GM12878 (cell line): ENCODE measurements around the gene FAHD1. TPM values are rescaled to one million over a fixed set of nuclear protein-coding genes. Genes with fewer than 3 reads are reported as not detected.

Source experiments
- ATAC-seq: fragments of 200-7000 bp; cut with Tn5 transposase; 3 replicates; pipeline ENCODE4 v1.9.1; 2020; ENCODE audit warnings: mild to moderate bottlenecking, moderate library complexity
- BruUV-seq: library from RNA; stranded (reverse); fragments of 400-500 nt; replicated peaks from 2 replicates; lab custom pipeline; 2021; lab: Mats Ljungman, UMichigan
- CTCF ChIA-PET: fragments of 300-600 bp; sonication (Branson Sonifier 250); formaldehyde crosslinking; extraction: SDS; loops from one replicate; lab custom pipeline; 2021; ENCODE audit warnings: inconsistent platforms; lab: Yijun Ruan, JAX
- POLR2A ChIA-PET: fragments of 350-600 bp; formaldehyde crosslinking; extraction: SDS; loops from one replicate; lab custom pipeline; 2021; ENCODE audit warnings: inconsistent platforms; lab: Charles Lee
- RAD21 ChIA-PET: fragments of 300-600 bp; sonication (Branson Sonifier 250); formaldehyde crosslinking; loops from one replicate; lab custom pipeline; 2023; ENCODE audit warnings: antibody characterized with exemption; ENCODE audit not compliant: unreplicated experiment; lab: Charles Lee
- SMC1A ChIA-PET: fragments of 300-600 bp; sonication (Branson Sonifier 250); formaldehyde crosslinking; loops from one replicate; lab custom pipeline; 2023; ENCODE audit not compliant: unreplicated experiment, uncharacterized antibody; lab: Charles Lee
- DNase-seq: peaks from one replicate; pipeline ENCODE4 v3.0.0-alpha.2; 2011; ENCODE audit warnings: low read depth, low spot score
- FAIRE-seq: peaks from 3 replicates; lab custom pipeline; 2011; peaks lifted over from hg19 to GRCh38; lab: Jason Lieb, UNC
- H2AFZ ChIP-seq: 2 replicates; pipeline ENCODE4 v1.6.0; 2011; ENCODE audit warnings: low read depth, low read length, control low read depth; ENCODE audit not compliant: control insufficient read depth
- H3K27ac ChIP-seq: 2 replicates; pipeline ENCODE4 v1.5.1; 2011; ENCODE audit warnings: control low read depth; ENCODE audit not compliant: control insufficient read depth, insufficient read depth
- H3K27me3 ChIP-seq, 2 experiments: replicated peaks in 1 of 2; 2 replicates each; pipeline versions ENCODE4 v1.6.0 to v1.6.1; 2011; ENCODE audit warnings: low read length in 1 of 2; ENCODE audit not compliant: control insufficient read depth in 2 of 2, insufficient read depth in 2 of 2
- H3K36me3 ChIP-seq, 2 experiments: 2 replicates each; pipeline ENCODE4 v1.5.1; 2011; ENCODE audit warnings: low read length in 1 of 2; ENCODE audit not compliant: control insufficient read depth in 2 of 2, insufficient read depth in 2 of 2
- H3K4me1 ChIP-seq: 2 replicates; pipeline ENCODE4 v1.6.1; 2011; ENCODE audit warnings: mild to moderate bottlenecking, low read length, moderate library complexity, mixed read lengths; ENCODE audit not compliant: control insufficient read depth, insufficient read depth
- H3K4me2 ChIP-seq: 2 replicates; pipeline ENCODE4 v1.6.0; 2011; ENCODE audit warnings: control low read depth; ENCODE audit not compliant: control insufficient read depth, insufficient read depth
- H3K4me3 ChIP-seq: fragments of 200-600 bp; sonication (generic); 2 replicates; pipeline ENCODE4 v1.5.1; 2016
- H3K79me2 ChIP-seq: 2 replicates; pipeline ENCODE4 v1.6.0; 2011; ENCODE audit warnings: low read length; ENCODE audit not compliant: control insufficient read depth, insufficient read depth
- H3K9ac ChIP-seq: 2 replicates; pipeline ENCODE4 v1.8.0; 2011; ENCODE audit warnings: low read length, control low read depth, mixed read lengths; ENCODE audit not compliant: control insufficient read depth, insufficient read depth
- H3K9me3 ChIP-seq: replicated peaks from 3 replicates; pipeline ENCODE4 v1.5.1; 2011; ENCODE audit warnings: mild to moderate bottlenecking, low read length; ENCODE audit not compliant: control insufficient read depth, insufficient read depth
- H4K20me1 ChIP-seq: 2 replicates; pipeline ENCODE4 v1.6.0; 2011; ENCODE audit not compliant: control insufficient read depth, insufficient read depth
- CEBPB ChIP-seq, 2 experiments: fragments of 150-350 bp in 1 of 2; IDR thresholded peaks; 2 replicates each; pipeline ENCODE4 v1.6.1; 2012 to 2014; ENCODE audit warnings: low read depth in 2 of 2, low read length in 2 of 2, borderline replicate concordance in 1 of 2, inconsistent platforms in 1 of 2
- DPF2 ChIP-seq: fragments of 450-650 bp; IDR thresholded peaks from 2 replicates; pipeline ENCODE4 v1.6.1; 2017; ENCODE audit warnings: mild to moderate bottlenecking
- ETV6 ChIP-seq, 2 experiments: fragments of 450-650 bp in 1 of 2; IDR thresholded peaks in 1 of 2; conservative IDR thresholded peaks in 1 of 2; 2 replicates each; pipeline ENCODE4 v1.6.1; 2014; ENCODE audit warnings: antibody characterized with exemption in 1 of 2, borderline replicate concordance in 1 of 2, low read depth in 1 of 2, mild to moderate bottlenecking in 1 of 2, moderate library complexity in 1 of 2
- FOS ChIP-seq: IDR thresholded peaks from 3 replicates; pipeline ENCODE4 v1.6.1; 2011; ENCODE audit warnings: borderline replicate concordance; ENCODE audit not compliant: insufficient read length; ENCODE audit errors: extremely low read depth
- HDGF ChIP-seq: fragments of 450-650 bp; IDR thresholded peaks from 2 replicates; pipeline ENCODE4 v1.6.1; 2016; ENCODE audit warnings: antibody characterized with exemption
- NKRF ChIP-seq: fragments of 450-650 bp; conservative IDR thresholded peaks from 2 replicates; pipeline ENCODE4 v1.6.1; 2017; ENCODE audit warnings: mild to moderate bottlenecking, moderate library complexity
- PAX8 ChIP-seq: fragments of 450-650 bp; IDR thresholded peaks from 2 replicates; pipeline ENCODE4 v1.6.1; 2017; ENCODE audit warnings: mild to moderate bottlenecking, moderate library complexity
- POLR2AphosphoS2 ChIP-seq: IDR thresholded peaks from 2 replicates; pipeline ENCODE4 v1.6.1; 2011; ENCODE audit warnings: low read depth, mild to moderate bottlenecking, low read length, improper control_type of control experiment, moderate library complexity
- RELB ChIP-seq: fragments of 450-650 bp; IDR thresholded peaks from 2 replicates; pipeline ENCODE4 v1.6.1; 2017; ENCODE audit warnings: low read depth, mild to moderate bottlenecking, moderate library complexity
- SMC3 ChIP-seq: IDR thresholded peaks from 2 replicates; pipeline ENCODE4 v1.6.1; 2011; ENCODE audit warnings: low read length, improper control_type of control experiment, borderline replicate concordance
- SREBF2 ChIP-seq: IDR thresholded peaks from 2 replicates; pipeline ENCODE4 v1.6.1; 2012; ENCODE audit warnings: mild to moderate bottlenecking, low read length
- WRNIP1 ChIP-seq: IDR thresholded peaks from 2 replicates; pipeline ENCODE4 v1.6.1; 2011; ENCODE audit warnings: low read depth, low read length, improper control_type of control experiment, borderline replicate concordance
- WGBS: methylation state at CpG from one replicate; pipeline ENCODE4 v1.1.6; 2016; ENCODE audit warnings: low lambda C conversion rate; ENCODE audit not compliant: insufficient replicate concordance, insufficient coverage; ENCODE audit errors: missing lambda C conversion rate; 5-methylcytosine and 5-hydroxymethylcytosine counted together
- in situ Hi-C: fragments of 300-500 bp; cut with MboI; formaldehyde crosslinking; loops from 9 replicates; pipeline ENCODE4 v1.14.3; 2018; ENCODE audit warnings: mixed read lengths
- intact Hi-C: fragments of 100-400 bp; cut with micrococcal nuclease; formaldehyde crosslinking; loops from one replicate; pipeline ENCODE4 v1.14.2; 2022; ENCODE audit not compliant: unreplicated experiment
- polyA plus RNA-seq, 11 experiments: library from polyadenylated mRNA; depleted of rRNA in 4 of 11; unstranded in 6 of 11; stranded (reverse) in 5 of 11; fragments of >200 nt; fragmentation: Nextera tagmentation in 4 of 11; fragmentation: Illumina TruSeq in 1 of 11; extraction: Ambion mirVana in 4 of 11; extraction: Trizol in 1 of 11; gene quantifications; 1 replicate in 1 of 11; 2 replicates in 10 of 11; pipeline versions ENCODE4 v1.2.1 to v1.2.3, GENCODE V29; 2011 to 2016; ENCODE audit warnings: inconsistent platforms in 2 of 11, missing spikeins in 2 of 11, low read depth in 1 of 11
- total RNA-seq, 4 experiments: library from RNA; depleted of rRNA in 3 of 4; stranded (reverse); fragments of >200 nt in 3 of 4; fragmentation: Illumina TruSeq in 1 of 4; extraction: Trizol in 1 of 4; gene quantifications; 2 replicates each; pipeline versions ENCODE4 v1.2.1 to v1.2.3, GENCODE V29; 2013 to 2021
- TF ChIP-seq, protein P1 (sequence below): fragments of 150-350 bp; IDR thresholded peaks from 2 replicates; pipeline ENCODE4 v1.6.1; 2016; ENCODE audit warnings: low read depth, low read length

FAHD1 gene
- total and polyA plus RNA-seq, 10 of the 15 experiments (the other 5 are each of a cell fraction or from before 2014, with no cell fraction given): 4.3 to 43.0 (median 18.8) TPM

- TF ChIP-seq, protein P1, sequence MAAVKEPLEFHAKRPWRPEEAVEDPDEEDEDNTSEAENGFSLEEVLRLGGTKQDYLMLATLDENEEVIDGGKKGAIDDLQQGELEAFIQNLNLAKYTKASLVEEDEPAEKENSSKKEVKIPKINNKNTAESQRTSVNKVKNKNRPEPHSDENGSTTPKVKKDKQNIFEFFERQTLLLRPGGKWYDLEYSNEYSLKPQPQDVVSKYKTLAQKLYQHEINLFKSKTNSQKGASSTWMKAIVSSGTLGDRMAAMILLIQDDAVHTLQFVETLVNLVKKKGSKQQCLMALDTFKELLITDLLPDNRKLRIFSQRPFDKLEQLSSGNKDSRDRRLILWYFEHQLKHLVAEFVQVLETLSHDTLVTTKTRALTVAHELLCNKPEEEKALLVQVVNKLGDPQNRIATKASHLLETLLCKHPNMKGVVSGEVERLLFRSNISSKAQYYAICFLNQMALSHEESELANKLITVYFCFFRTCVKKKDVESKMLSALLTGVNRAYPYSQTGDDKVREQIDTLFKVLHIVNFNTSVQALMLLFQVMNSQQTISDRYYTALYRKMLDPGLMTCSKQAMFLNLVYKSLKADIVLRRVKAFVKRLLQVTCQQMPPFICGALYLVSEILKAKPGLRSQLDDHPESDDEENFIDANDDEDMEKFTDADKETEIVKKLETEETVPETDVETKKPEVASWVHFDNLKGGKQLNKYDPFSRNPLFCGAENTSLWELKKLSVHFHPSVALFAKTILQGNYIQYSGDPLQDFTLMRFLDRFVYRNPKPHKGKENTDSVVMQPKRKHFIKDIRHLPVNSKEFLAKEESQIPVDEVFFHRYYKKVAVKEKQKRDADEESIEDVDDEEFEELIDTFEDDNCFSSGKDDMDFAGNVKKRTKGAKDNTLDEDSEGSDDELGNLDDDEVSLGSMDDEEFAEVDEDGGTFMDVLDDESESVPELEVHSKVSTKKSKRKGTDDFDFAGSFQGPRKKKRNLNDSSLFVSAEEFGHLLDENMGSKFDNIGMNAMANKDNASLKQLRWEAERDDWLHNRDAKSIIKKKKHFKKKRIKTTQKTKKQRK: no peak
- TF ChIP-seq CEBPB (IDR thresholded peaks at IDR 0.05; ENCODE audit: borderline replicate concordance in 1 of 2, low read depth in 2 of 2, low read length in 2 of 2) (no peak), HDGF (no peak)
Measured at GRCh38 chr16:1787056-1787321, 40.0 kb upstream of the FAHD1 start (continued).

DNA sequence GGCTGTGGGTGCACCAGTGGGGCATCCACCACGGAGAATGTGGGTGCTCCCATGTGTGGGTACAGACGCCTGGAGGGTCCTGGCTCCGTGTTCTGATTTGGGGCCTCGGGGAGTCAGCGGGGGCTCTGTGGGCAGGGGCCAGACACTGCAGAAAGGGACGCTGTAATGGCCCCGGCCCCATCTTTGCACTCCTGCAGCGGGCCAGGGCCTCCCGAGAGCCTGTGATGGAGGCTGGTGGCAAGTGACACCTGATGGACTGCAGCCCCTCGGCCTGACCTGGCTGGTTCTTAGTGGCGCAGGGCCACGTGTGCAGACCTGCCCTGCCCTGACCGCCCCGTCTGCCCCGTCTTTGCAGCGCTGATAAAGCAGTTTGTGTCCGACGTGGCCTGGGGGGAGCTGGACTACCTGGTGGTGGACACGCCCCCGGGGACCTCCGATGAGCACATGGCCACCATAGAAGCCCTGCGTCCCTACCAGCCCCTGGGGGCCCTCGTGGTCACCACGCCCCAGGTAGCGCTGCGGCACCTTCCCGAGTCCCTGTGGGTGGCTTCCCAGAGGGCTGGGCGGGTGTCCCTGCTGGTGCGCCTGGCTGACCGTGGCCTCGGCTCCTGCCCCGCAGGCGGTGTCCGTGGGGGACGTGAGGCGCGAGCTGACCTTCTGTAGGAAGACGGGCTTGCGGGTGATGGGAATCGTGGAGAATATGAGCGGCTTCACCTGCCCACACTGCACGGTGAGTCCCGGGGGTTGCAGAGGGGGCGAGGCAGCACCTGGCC is 39.5 kb upstream of the FAHD1 start:
- DNase-seq (no peak), ATAC-seq (no peak), FAIRE-seq (no peak)
- no peak for TF ChIP-seq WRNIP1
- TF ChIP-seq NKRF: no peak
- TF ChIP-seq RELB: no peak
- no peak for TF ChIP-seq SMC3
- no peak for TF ChIP-seq DPF2
- no peak for TF ChIP-seq FOS
- no peak for TF ChIP-seq ETV6 (conservative IDR thresholded peaks at IDR 0.05 in 1 of 2, IDR thresholded peaks at IDR 0.05 in 1 of 2; ENCODE audit: borderline replicate concordance in 1 of 2, low read depth in 1 of 2)
- no peak for TF ChIP-seq SREBF2
- TF ChIP-seq POLR2AphosphoS2: no peak
- no peak for TF ChIP-seq PAX8
- ChIA-PET POLR2A (no interaction called here), SMC1A (no interaction called here), RAD21 (no interaction called here), CTCF (no interaction called here)
- no peaks in the 10 kb centered on the region for H3K27me3 ChIP-seq
- H3K9me3 ChIP-seq: no peaks in the 10 kb centered on the region
- intact Hi-C loops: no loop called here
- no peak overlapping the region for H3K9ac ChIP-seq
- H3K79me2 ChIP-seq: peaks cover 15% of the 10 kb centered on the region
- H3K4me3 ChIP-seq: no peak overlapping the region
- H3K4me2 ChIP-seq: no peak overlapping the region
- no peak overlapping the region for H3K27ac ChIP-seq
- in situ Hi-C loops: no loop called here
- WGBS: 90% methylated on average over 41 of the region's 44 CpGs
- no peaks in the 10 kb centered on the region for H4K20me1 ChIP-seq
- H3K36me3 ChIP-seq: peaks cover 5 to 12% of the 10 kb centered on the region in 2 experiments; a peak in 3 of 4 replicates
- H2AFZ ChIP-seq: no peak overlapping the region
- H3K4me1 ChIP-seq: no peaks in the 10 kb centered on the region
- no TSS peak for BruUV-seq
